Measurements from ENCODE around the gene DLX3.

DLX3 gene

GRCh38 chr17:49949634-49950033 lies 45.4 kb downstream of the DLX3 start:
- DNase-seq, result no peak
- in situ Hi-C loops (cut with HindIII; ENCODE audit: low pct_ligation_motif_present, low pct_unique_long_range_greater_than_20kb, low sequenced_read_pairs), result no loop called here

GRCh38 chr17:49946964-49947584 lies 48.0 kb downstream of the DLX3 start:
- DNase-seq, result no peak
- in situ Hi-C loops (cut with HindIII; ENCODE audit: low pct_ligation_motif_present, low pct_unique_long_range_greater_than_20kb, low sequenced_read_pairs), result no loop called here

GRCh38 chr17:49946208-49946607 lies 48.8 kb downstream of the DLX3 start:
- in situ Hi-C loops (cut with HindIII; ENCODE audit: low pct_ligation_motif_present, low pct_unique_long_range_greater_than_20kb, low sequenced_read_pairs), result no loop called here
- no peak for DNase-seq

GRCh38 chr17:49944273-49944870 lies 50.7 kb downstream of the DLX3 start:
- no peak for DNase-seq
- in situ Hi-C loops (cut with HindIII; ENCODE audit: low pct_ligation_motif_present, low pct_unique_long_range_greater_than_20kb, low sequenced_read_pairs), result no loop called here

GRCh38 chr17:49942947-49943346 lies 52.1 kb downstream of the DLX3 start:
- in situ Hi-C loops (cut with HindIII; ENCODE audit: low pct_ligation_motif_present, low pct_unique_long_range_greater_than_20kb, low sequenced_read_pairs), result no loop called here
- no peak for DNase-seq

- in situ Hi-C loops (cut with HindIII; ENCODE audit: low pct_ligation_motif_present, low pct_unique_long_range_greater_than_20kb, low sequenced_read_pairs), result no loop called here
- DNase-seq, result no peak
Measured at GRCh38 chr17:49941427-49941826, 53.6 kb downstream of the DLX3 start.

Measured in ACHN (cell line).